HFF-Myc (cell line): ENCODE data around the gene TNFRSF25.
"Not testable (repeated sequence)": the region's sequence is repeated elsewhere in the genome, so short reads cannot be mapped to it uniquely, and the experiment has no call there.

ENCODE experiments used
- DNase-seq: peaks from one replicate; pipeline ENCODE4 v3.0.0-alpha.2; 2011; ENCODE audit warnings: low read depth; ENCODE audit errors: extremely low read depth
- H3K4me3 ChIP-seq: replicated peaks from 2 replicates; pipeline ENCODE4 v1.5.1; 2011; ENCODE audit warnings: low read depth, mild to moderate bottlenecking, control low read depth, low read length
- CTCF ChIP-seq: IDR thresholded peaks from 2 replicates; pipeline ENCODE4 v1.5.1; 2012; ENCODE audit warnings: mild to moderate bottlenecking, low read depth, low read length, control low read depth; ENCODE audit errors: missing control alignments

Gene TNFRSF25

DNA sequence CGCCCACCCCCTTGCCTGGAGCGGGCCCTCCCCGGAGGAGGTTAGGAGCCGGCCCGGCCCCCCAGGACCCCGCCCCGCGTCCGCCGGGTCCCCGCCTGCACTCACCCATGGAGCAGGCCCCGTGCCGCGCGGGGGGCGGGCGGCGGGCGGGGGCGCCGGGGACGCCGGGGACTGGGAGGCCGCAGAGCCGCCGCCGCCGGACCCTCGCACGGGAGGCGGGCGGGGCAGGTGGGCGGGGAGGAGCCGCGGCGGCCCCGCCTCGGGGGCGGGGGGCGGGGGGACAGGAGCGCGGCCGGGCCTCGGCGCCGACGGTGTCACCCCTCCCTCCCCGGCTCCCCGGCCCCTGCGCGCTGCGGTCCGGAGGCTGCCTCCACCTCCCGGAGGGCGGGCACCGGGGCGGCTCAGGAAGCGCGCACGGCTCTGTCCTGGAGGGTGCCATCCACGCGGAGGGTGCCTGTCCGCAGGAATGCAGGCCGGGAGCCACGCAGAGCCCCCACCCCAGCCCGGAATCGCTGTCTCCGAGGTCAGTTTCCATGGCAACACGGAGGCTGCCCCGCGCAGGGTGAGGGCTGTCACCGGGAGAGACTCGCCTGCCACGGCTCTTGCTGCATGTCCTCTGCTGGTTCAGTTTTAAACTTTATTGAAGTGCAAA, 31.4 kb upstream of the TNFRSF25 start:
- H3K4me3 ChIP-seq = peak overlapping the region; percentile 47
- TF ChIP-seq CTCF = no peak
- DNase-seq = no peak

DNA sequence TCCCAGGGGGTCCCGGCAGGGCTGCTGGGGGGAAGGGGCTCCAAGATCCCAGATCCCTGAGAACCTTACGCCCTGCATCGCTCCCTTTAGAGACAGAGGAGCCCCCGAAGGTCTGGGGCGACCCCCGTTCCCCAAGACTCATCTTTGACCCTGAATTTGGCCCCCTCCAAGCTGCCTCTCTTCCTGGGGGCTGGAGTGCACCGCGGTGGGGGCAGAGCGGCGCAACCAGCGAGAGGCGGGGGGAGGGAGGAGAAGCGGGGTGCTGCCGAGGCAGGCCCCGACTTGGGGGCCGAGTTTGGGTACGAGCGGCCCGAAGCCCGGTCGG, 30.9 kb upstream of the TNFRSF25 start:
- H3K4me3 ChIP-seq = peak overlapping the region; percentile 44
- no peak for DNase-seq
- TF ChIP-seq CTCF = no peak

GRCh38 chr1:6496365-6496721, 30.4 kb upstream of the TNFRSF25 start:
- no peak for DNase-seq
- TF ChIP-seq CTCF = no peak
- H3K4me3 ChIP-seq = peak overlapping the region; percentile 44

- no peak overlapping the region for H3K4me3 ChIP-seq
- TF ChIP-seq CTCF = no peak
- no peak for DNase-seq
Measured at GRCh38 chr1:6495540-6496364, 29.8 kb upstream of the TNFRSF25 start.

- H3K4me3 ChIP-seq = no peak overlapping the region
- TF ChIP-seq CTCF = no peak
- DNase-seq = no peak
Measured at GRCh38 chr1:6495041-6495441, 29.1 kb upstream of the TNFRSF25 start.

DNA sequence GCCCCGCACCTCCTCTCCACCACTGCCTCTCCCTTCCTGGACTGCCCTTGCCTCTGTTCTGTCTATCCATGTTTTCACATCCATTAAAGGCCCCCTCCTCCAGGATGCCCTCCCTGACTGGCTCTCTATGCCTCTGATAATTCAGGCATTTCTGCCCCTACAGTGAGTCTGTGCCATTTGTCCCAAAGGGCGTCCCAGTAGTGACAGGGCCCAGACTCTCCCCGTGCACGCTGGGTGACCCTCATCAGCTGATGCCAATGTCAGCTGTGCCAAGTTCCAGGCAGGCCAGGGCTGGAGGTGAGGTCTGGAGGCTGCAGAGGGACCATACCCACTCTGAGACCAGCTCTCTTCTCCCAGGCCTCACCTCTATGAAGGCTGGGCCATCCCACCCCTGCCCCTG, 28.7 kb upstream of the TNFRSF25 start:
- no peak for DNase-seq
- H3K4me3 ChIP-seq = no peak overlapping the region
- no peak for TF ChIP-seq CTCF

- not testable (repeated sequence) for H3K4me3 ChIP-seq, DNase-seq
Measured at GRCh38 chr1:6493834-6494223, 27.9 kb upstream of the TNFRSF25 start.
